ENCODE measurements around the gene DLX4. TPM values are rescaled to one million over a fixed set of nuclear protein-coding genes. Genes with fewer than 3 reads are reported as not detected.

Gene DLX4
- total and polyA plus RNA-seq, 2 donors (not counting 3 experiments of a cell fraction or from before 2014, with no cell fraction given): not detected

- Histone ChIP-seq H3K27ac (ENCODE audit: insufficient read depth, low read depth, low read length) (no peak overlapping the region), H3K4me3 (replicated peaks in 1 of 3; ENCODE audit: insufficient read depth in 1 of 3, low read depth in 1 of 3, low read length in 3 of 3) (no peak overlapping the region), H3K27me3 (ENCODE audit: control insufficient read depth in 2 of 2, insufficient read depth in 2 of 2, low read length in 2 of 2) (peaks cover 32 to 33% of the 10 kb centered on the region in 2 experiments), H3K79me2 (ENCODE audit: control insufficient read depth, insufficient read depth, low read length) (no peaks in the 10 kb centered on the region), H3K4me1 (ENCODE audit: control insufficient read depth, extremely low read depth, insufficient read depth, low read length) (no peaks in the 10 kb centered on the region), H3K9me3 (replicated peaks; ENCODE audit: control insufficient read depth, insufficient read depth, low read length) (no peaks in the 10 kb centered on the region), H3K4me2 (ENCODE audit: insufficient read depth, low read length) (no peak overlapping the region), H3K9ac (replicated peaks; ENCODE audit: extremely low read depth, insufficient read depth, low read length) (no peak overlapping the region), H2AFZ (ENCODE audit: low read depth, low read length) (no peak overlapping the region), H3K9me1 (replicated peaks; ENCODE audit: control insufficient read depth, extremely low read depth, insufficient read depth, low read length) (no peaks in the 10 kb centered on the region), H3K36me3 (ENCODE audit: control insufficient read depth in 2 of 2, extremely low read depth in 1 of 2, insufficient read depth in 2 of 2, low read length in 2 of 2) (no peaks in the 10 kb centered on the region), H4K20me1 (replicated peaks; ENCODE audit: control insufficient read depth, extremely low read depth, insufficient read depth, low read length) (no peaks in the 10 kb centered on the region)
- ChIA-PET POLR2A (interaction anchor here (0.7 kb wide), 1 partner anchor 46 kb away, joined by 3 read pairs; no protein-coding TSS in a partner anchor), CTCF (interaction anchor here (0.7 to 6.9 kb wide), 5 partner anchors 13 to 79 kb away, joined by 3 to 38 read pairs (median 3); no protein-coding TSS in a partner anchor)
- intact Hi-C loops (cut with micrococcal nuclease): no loop called here
- FAIRE-seq (no peak), DNase-seq (ENCODE audit: low read depth, low spot score) (no peak)
- BruUV-seq (replicated peaks): no TSS peak
- dilution Hi-C loops (cut with MboI; ENCODE audit: extremely low pct_ligation_motif_present, low sequenced_read_pairs): no loop called here
- TF ChIP-seq FOS (IDR thresholded peaks at IDR 0.05; ENCODE audit: borderline replicate concordance, insufficient read depth, low read length): no peak
- no peak for TF ChIP-seq EZH2 (IDR thresholded peaks at IDR 0.05; ENCODE audit: borderline replicate concordance, low read depth, low read length, severe bottlenecking)
- no peak for TF ChIP-seq MYC (IDR thresholded peaks at IDR 0.05; ENCODE audit: low read depth, low read length)
- TF ChIP-seq GATA2 (IDR thresholded peaks at IDR 0.05; ENCODE audit: insufficient read depth, insufficient read length, low read depth, low read length): no peak
- TF ChIP-seq, protein P1, sequence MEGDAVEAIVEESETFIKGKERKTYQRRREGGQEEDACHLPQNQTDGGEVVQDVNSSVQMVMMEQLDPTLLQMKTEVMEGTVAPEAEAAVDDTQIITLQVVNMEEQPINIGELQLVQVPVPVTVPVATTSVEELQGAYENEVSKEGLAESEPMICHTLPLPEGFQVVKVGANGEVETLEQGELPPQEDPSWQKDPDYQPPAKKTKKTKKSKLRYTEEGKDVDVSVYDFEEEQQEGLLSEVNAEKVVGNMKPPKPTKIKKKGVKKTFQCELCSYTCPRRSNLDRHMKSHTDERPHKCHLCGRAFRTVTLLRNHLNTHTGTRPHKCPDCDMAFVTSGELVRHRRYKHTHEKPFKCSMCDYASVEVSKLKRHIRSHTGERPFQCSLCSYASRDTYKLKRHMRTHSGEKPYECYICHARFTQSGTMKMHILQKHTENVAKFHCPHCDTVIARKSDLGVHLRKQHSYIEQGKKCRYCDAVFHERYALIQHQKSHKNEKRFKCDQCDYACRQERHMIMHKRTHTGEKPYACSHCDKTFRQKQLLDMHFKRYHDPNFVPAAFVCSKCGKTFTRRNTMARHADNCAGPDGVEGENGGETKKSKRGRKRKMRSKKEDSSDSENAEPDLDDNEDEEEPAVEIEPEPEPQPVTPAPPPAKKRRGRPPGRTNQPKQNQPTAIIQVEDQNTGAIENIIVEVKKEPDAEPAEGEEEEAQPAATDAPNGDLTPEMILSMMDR (IDR thresholded peaks at IDR 0.05; ENCODE audit: extremely low read depth in 1 of 2, insufficient read depth in 1 of 2, low read depth in 1 of 2, low read length in 2 of 2): no peak
- TF ChIP-seq JUN (IDR thresholded peaks at IDR 0.05; ENCODE audit: borderline replicate concordance, insufficient read depth, insufficient read length, low read depth): no peak
- no peak for TF ChIP-seq POLR2A (IDR thresholded peaks at IDR 0.05; ENCODE audit: low read depth, low read length)
- TF ChIP-seq, protein P2, sequence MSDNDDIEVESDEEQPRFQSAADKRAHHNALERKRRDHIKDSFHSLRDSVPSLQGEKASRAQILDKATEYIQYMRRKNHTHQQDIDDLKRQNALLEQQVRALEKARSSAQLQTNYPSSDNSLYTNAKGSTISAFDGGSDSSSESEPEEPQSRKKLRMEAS (IDR thresholded peaks at IDR 0.05; ENCODE audit: insufficient read depth, insufficient read length): no peak
- no peak for TF ChIP-seq POLR2AphosphoS5 (IDR thresholded peaks at IDR 0.05; ENCODE audit: insufficient read depth, low read depth, low read length)
Observed at GRCh38 chr17:49939318-49939717, 29.7 kb upstream of the DLX4 start.

All from endothelial cell of umbilical vein (primary cell).